ENCODE data around the gene TPD52L2.
"Not testable (repeated sequence)": the region's sequence is repeated elsewhere in the genome, so short reads cannot be mapped to it uniquely, and the experiment has no call there.

Gene TPD52L2

DNA sequence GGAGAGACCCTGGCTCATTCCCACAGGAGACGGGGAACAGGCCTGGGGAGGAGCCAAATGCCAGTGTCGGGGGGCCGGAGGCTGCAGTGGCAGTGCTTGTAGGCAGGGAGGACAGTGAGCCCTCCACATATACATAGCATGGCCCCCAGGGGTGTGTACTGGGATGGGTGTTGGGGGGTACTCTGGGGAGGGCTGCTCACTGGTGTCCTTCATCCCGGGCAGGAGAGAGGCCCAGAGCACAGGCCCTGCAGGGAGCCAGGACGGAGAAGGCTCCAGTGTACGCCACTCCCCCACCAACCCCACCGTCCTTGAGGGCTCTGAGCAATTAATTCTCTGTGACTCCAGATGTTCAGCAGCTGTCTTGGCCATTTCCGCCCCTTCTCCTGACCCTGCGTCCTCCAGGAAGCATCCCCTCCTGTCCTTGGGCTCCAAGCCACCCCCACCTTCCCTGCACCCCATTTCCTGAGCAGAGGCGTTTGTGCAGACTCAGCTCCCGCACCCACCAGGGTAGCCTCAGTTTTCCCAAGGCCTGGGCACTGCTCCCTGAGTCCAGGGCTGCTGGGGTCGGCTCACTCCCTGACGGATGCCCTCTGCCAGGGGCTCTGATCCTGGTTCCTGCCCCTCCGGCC, 7.2 kb upstream of the TPD52L2 start:
- no peak overlapping the region for H3K27ac Mint-ChIP-seq
- no peaks in the 10 kb centered on the region for H3K9me3 Mint-ChIP-seq (ENCODE audit: low read depth)
- H3K4me3 Mint-ChIP-seq = peak overlapping the region; percentile 31
- H3K4me1 Mint-ChIP-seq (ENCODE audit: low read depth) = peaks cover 23% of the 10 kb centered on the region
- H3K27me3 Mint-ChIP-seq = no peaks in the 10 kb centered on the region
- no peaks in the 10 kb centered on the region for H3K36me3 Mint-ChIP-seq

DNA sequence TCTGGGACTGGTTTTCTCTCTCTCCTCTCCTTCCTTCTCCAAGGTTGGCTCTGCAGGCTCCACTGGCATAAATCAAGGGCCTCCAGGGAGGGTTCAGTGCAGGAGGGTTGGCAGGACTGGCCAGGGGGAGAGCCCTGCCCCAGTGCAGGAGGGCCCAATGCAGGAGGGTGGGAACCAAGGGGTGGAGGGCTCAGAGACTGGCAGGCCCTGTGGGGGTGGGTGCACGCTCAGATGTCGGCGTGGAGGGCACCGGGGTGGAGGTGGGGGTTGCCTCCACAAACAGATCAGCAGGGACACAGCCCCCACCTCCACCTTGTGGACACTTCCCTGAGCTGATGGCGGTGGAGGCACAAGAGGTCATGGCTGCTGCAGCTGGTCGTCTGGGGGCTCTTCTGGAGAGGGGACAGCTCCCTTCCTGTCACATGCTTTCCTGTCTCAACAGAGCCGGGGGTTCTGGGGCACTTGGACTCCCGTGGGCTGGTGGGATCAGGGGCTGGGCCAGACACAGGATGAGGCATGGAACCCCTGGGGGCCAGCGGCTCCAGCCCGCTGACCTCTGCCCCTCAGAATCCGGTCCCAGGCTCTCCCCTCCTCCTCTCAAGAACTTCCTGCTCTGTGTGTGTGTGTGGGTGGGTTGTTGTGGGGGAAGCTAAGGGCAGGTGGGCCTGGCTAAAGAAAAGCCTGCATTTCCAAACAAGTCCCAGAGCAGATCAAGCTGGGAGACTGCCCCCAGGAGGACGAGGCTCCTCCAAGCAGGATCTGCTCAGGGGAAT, 6.5 kb upstream of the TPD52L2 start:
- H3K27ac Mint-ChIP-seq = peak overlapping the region; percentile 83
- peaks cover 26% of the 10 kb centered on the region for H3K4me1 Mint-ChIP-seq (ENCODE audit: low read depth)
- no peaks in the 10 kb centered on the region for H3K36me3 Mint-ChIP-seq
- no peaks in the 10 kb centered on the region for H3K27me3 Mint-ChIP-seq
- H3K4me3 Mint-ChIP-seq = peak overlapping the region; percentile 66
- H3K9me3 Mint-ChIP-seq (ENCODE audit: low read depth) = no peaks in the 10 kb centered on the region

- Mint-ChIP-seq H3K27me3 (no peaks in the 10 kb centered on the region), H3K27ac (peak overlapping the region; percentile 83), H3K4me3 (peak overlapping the region; percentile 66), H3K4me1 (ENCODE audit: low read depth) (peaks cover 30% of the 10 kb centered on the region), H3K36me3 (no peaks in the 10 kb centered on the region), H3K9me3 (ENCODE audit: low read depth) (no peaks in the 10 kb centered on the region)
Observed at GRCh38 chr20:63859166-63859699, 5.8 kb upstream of the TPD52L2 start.

GRCh38 chr20:63860325-63861051, 4.6 kb upstream of the TPD52L2 start:
- H3K9me3 Mint-ChIP-seq (ENCODE audit: low read depth) = no peaks in the 10 kb centered on the region
- H3K4me1 Mint-ChIP-seq (ENCODE audit: low read depth) = peaks cover 30% of the 10 kb centered on the region
- H3K27ac Mint-ChIP-seq = no peak overlapping the region
- no peaks in the 10 kb centered on the region for H3K27me3 Mint-ChIP-seq
- no peak overlapping the region for H3K4me3 Mint-ChIP-seq
- no peaks in the 10 kb centered on the region for H3K36me3 Mint-ChIP-seq

DNA sequence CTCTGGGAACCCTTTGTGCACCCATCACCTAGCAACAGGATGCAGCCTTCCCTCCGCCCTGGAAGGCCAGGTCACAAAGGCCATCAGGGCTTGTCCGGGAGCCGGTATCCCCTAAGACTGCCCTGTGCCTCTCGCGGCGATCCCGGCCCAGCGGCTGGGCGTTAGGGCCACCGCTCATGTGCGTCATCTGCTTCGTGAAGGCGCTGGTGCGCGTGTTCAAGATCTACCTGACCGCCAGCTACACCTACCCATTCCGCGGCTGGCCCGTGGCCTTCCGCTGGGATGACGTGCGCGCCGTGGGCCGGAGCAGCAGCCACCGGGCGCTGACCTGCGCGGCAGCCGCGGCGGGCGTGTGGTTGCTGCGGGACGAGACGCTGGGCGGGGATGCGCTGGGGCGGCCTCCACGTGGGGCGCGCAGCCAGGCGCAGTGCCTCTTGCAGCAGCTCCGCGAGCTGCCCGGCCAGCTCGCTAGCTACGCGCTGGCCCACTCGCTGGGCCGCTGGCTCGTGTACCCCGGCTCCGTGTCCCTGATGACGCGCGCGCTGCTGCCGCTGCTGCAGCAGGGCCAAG, 3.6 kb upstream of the TPD52L2 start, which contains the start of gene ABHD16B:
TSS of gene ABHD16B (plus strand) at position 134 of the 570 bp plus-strand sequence. CDS start at position 177, 43 bp downstream.
- Mint-ChIP-seq H3K36me3 (no peaks in the 10 kb centered on the region), H3K27ac (no peak within 1 kb of the TSS), H3K4me3 (no peak within 1 kb of the TSS), H3K27me3 (no peaks in the 10 kb centered on the region), H3K9me3 (ENCODE audit: low read depth) (no peaks in the 10 kb centered on the region), H3K4me1 (ENCODE audit: low read depth) (peaks cover 36% of the 10 kb centered on the region)

DNA sequence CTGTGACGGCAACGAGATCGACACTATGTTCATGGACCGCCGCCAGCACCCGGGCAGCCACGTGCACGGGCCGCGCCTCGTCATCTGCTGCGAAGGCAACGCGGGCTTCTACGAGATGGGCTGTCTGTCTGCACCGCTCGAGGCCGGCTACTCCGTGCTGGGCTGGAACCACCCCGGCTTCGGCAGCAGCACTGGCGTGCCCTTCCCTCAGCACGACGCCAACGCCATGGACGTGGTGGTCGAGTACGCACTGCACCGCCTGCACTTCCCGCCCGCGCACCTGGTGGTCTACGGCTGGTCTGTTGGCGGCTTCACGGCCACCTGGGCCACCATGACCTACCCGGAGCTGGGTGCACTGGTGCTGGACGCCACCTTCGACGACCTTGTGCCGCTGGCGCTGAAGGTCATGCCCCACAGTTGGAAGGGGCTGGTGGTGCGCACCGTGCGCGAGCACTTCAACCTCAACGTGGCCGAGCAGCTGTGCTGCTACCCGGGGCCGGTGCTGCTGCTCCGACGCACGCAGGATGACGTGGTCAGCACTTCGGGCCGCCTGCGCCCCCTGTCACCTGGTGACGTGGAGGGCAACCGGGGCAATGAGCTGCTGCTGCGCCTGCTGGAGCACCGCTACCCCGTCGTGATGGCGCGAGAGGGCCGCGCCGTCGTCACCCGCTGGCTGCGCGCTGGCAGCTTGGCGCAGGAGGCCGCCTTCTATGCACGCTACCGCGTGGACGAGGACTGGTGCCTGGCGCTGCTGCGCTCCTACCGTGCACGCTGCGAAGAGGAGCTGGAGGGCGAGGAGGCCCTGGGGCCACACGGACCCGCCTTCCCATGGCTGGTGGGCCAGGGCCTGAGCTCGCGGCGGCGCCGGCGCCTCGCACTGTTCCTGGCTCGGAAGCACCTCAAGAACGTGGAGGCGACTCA, 2.8 kb upstream of the TPD52L2 start:
- peaks cover 33% of the 10 kb centered on the region for H3K4me1 Mint-ChIP-seq (ENCODE audit: low read depth)
- H3K27me3 Mint-ChIP-seq = no peaks in the 10 kb centered on the region
- H3K36me3 Mint-ChIP-seq = no peaks in the 10 kb centered on the region
- H3K9me3 Mint-ChIP-seq (ENCODE audit: low read depth) = no peaks in the 10 kb centered on the region
- H3K4me3 Mint-ChIP-seq = no peak overlapping the region
- no peak overlapping the region for H3K27ac Mint-ChIP-seq

- H3K4me1 Mint-ChIP-seq (ENCODE audit: low read depth) = peaks cover 34% of the 10 kb centered on the region
- no peaks in the 10 kb centered on the region for H3K27me3 Mint-ChIP-seq
- no peaks in the 10 kb centered on the region for H3K9me3 Mint-ChIP-seq (ENCODE audit: low read depth)
- H3K4me3 Mint-ChIP-seq = peak overlapping the region; percentile 93
- H3K27ac Mint-ChIP-seq = peak overlapping the region; percentile 97
- peaks cover under 1% of the 10 kb centered on the region for H3K36me3 Mint-ChIP-seq
Observed at GRCh38 chr20:63863021-63863797, 1.9 kb upstream of the TPD52L2 start.

DNA sequence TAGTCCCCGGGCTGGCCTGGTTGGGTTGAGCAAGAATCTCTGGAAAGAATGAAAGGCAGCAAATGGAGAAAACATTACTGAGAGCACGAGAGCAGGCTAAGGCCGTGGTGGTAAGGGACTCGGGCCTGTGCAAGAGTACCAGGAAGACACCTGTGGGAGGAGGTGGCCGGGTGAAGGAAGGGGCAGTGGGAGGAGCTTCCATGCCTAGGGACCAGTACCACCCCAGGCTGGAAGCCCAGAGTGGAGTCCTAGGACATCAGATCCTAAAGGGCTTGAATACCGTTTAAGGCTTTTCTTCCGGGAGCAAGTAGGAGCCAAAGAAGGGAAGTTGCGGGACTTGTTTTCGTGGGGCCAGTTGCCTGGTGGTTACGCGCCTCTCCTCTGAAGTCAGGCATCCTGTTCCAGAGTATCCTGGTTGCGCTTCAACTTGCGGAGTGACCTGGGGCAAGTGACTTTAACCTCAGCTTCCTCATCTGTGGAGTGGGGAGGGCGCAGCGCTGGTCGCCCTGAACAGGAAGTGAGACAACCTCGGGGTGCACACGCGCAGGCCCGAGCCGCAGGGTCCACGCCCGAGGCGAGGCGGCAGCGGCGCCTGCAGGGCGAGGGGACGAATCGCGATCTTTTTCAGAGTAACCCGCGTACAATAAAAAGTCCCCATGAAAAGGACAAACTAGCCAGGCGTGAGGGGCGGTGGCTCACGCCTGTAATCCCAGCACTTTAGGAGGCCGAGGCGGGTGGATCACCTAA, 1.1 kb upstream of the TPD52L2 start:
- Mint-ChIP-seq H3K36me3 (peaks cover 3% of the 10 kb centered on the region), H3K9me3 (ENCODE audit: low read depth) (no peaks in the 10 kb centered on the region), H3K27me3 (no peaks in the 10 kb centered on the region), H3K27ac (peak overlapping the region; percentile 97), H3K4me1 (ENCODE audit: low read depth) (peaks cover 29% of the 10 kb centered on the region), H3K4me3 (peak overlapping the region; percentile 93)

DNA sequence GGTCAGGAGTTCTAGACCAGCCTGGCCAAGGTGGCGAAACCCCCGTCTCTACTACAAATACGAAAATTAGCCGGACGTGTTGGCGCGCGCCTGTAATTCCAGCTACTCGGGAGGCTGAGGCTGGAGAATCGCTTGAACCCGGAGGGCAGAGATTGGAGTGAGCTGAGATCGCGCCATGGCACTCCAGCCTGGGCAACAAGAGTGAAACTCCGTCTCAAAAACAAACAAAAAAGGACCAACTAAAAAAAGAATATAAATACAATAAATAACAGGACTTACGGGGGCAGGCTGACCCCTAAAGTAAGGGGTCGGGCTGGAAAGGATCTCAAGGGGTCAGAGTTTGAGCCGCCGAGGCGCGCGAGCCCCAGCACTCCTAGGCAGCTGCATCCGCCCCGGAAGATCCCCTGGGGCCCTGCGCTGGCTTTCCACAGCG, 509 bp upstream of the TPD52L2 start:
- peak overlapping the region; percentile 93 for H3K4me3 Mint-ChIP-seq
- H3K27me3 Mint-ChIP-seq = no peaks in the 10 kb centered on the region
- no peaks in the 10 kb centered on the region for H3K9me3 Mint-ChIP-seq (ENCODE audit: low read depth)
- H3K27ac Mint-ChIP-seq = peak overlapping the region; percentile 97
- peaks cover 25% of the 10 kb centered on the region for H3K4me1 Mint-ChIP-seq (ENCODE audit: low read depth)
- H3K36me3 Mint-ChIP-seq = peaks cover 3% of the 10 kb centered on the region

GRCh38 chr20:63867042-63867441, 2.0 kb downstream of the TPD52L2 start:
- not testable (repeated sequence) for H3K36me3 Mint-ChIP-seq; H3K9me3 Mint-ChIP-seq (ENCODE audit: low read depth); H3K27me3 Mint-ChIP-seq; H3K27ac Mint-ChIP-seq
- Mint-ChIP-seq H3K4me3 (peak overlapping the region; percentile 49), H3K4me1 (ENCODE audit: low read depth) (peaks cover 24% of the 10 kb centered on the region)

DNA sequence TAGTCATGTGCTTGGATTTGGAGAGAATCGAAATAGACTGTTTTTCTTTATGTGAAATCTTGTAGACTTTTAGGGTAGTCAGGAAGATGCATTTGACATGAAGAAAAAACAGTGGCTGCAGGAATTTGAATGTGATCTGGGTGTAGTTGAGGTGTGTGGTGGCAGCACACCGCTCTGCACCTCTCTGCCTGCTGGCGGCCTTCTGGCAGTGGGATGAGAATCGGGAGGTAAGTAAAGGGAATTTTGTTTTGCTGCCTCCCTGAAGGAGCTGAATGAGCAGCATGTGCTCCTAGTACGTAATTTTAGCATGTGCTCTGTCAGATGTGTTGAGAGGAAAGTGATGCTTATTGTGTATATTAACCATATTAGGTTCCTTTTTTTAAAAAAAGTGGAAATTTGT, 3.2 kb downstream of the TPD52L2 start:
- Mint-ChIP-seq H3K27me3 (no peaks in the 10 kb centered on the region), H3K27ac (no peak overlapping the region), H3K36me3 (peaks cover 3% of the 10 kb centered on the region), H3K4me1 (ENCODE audit: low read depth) (peaks cover 22% of the 10 kb centered on the region), H3K4me3 (peak overlapping the region; percentile 32), H3K9me3 (ENCODE audit: low read depth) (no peaks in the 10 kb centered on the region)

DNA sequence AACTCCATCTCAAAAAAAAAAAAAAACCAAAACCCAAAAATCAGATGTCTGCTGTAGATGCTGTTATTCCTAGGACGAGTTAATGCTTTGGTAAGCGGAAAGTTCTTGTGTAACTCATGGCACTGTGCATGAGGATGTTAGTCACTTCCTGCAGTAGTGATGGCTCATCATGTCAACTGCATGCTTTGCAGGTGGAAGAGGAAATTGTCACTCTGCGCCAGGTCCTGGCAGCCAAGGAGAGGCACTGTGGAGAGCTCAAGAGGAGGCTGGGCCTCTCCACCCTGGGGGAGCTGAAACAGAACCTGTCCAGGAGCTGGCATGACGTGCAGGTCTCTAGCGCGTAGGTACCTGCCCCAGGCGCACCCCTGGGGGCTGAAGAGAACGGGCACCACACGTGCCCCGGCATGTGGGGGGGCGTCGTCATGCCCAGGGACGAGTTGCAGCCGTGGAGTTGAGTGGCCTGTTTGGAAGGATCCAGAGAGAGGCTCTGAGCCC, 8.5 kb downstream of the TPD52L2 start:
- Mint-ChIP-seq H3K27me3 (no peaks in the 10 kb centered on the region), H3K9me3 (ENCODE audit: low read depth) (no peaks in the 10 kb centered on the region), H3K4me1 (ENCODE audit: low read depth) (peaks cover 6% of the 10 kb centered on the region), H3K27ac (peak overlapping the region; percentile 41), H3K4me3 (peak overlapping the region; percentile 27), H3K36me3 (peaks cover 6% of the 10 kb centered on the region)

DNA sequence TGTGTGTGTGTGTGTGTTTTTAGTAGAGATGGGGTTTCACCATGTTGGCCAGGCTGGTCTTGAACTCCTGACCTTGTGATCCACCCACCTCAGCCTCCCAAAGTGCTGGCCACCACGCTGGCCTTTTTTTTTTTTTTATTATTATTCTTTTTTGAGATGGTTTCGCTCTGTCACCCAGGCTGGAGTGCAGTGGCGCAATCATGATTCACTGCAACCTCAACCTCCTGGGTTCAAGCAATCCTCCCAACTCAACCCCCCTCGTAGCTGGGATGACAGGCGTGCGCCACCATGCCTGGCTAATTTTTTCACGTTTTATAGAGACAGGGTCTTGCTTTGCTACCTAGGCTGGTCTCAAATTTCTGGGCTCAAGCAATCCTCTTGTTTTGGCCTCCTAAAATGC, 9.2 kb downstream of the TPD52L2 start:
- H3K4me1 Mint-ChIP-seq (ENCODE audit: low read depth); H3K9me3 Mint-ChIP-seq (ENCODE audit: low read depth); H3K27me3 Mint-ChIP-seq; H3K27ac Mint-ChIP-seq; H3K4me3 Mint-ChIP-seq; H3K36me3 Mint-ChIP-seq: not testable (repeated sequence)

All from activated naive CD8-positive, alpha-beta T cell (primary cell).